Adrenal gland (tissue), 12 donors: ENCODE measurements around the gene EIF4G3. TPM values are rescaled to one million over a fixed set of nuclear protein-coding genes. Genes with fewer than 3 reads are reported as not detected.

Experiments
- DNase-seq, 7 donors: peaks; one replicate each; pipeline ENCODE4 v3.0.0-alpha.2; 2019 to 2020
- H3K27ac ChIP-seq, 5 donors: fragments of 200-600 bp; sonication (generic) in 4 of 5; 1 replicate in 3 of 5; 2 replicates in 2 of 5; pipeline versions ENCODE4 v1.5.1 to v1.8.0; 2016 to 2020; ENCODE audit warnings: mild to moderate bottlenecking in 1 of 5
- H3K27me3 ChIP-seq: fragments of 200-600 bp; 2 replicates; pipeline ENCODE4 v1.8.0; 2021
- H3K36me3 ChIP-seq, 2 donors: fragments of 200-600 bp; replicated peaks in 1 of 2; 1 replicate in 1 of 2; 2 replicates in 1 of 2; pipeline versions ENCODE4 v1.5.1 to v1.8.0; 2018 to 2022
- H3K4me1 ChIP-seq, 2 donors: fragments of 200-600 bp; replicated peaks in 1 of 2; 1 replicate in 1 of 2; 2 replicates in 1 of 2; pipeline versions ENCODE4 v1.5.1 to v1.8.0; 2018 to 2021
- H3K4me3 ChIP-seq, 4 donors: fragments of 200-600 bp; sonication (generic) in 3 of 4; one replicate each; pipeline ENCODE4 v1.5.1; 2016 to 2018
- H3K9me3 ChIP-seq, 3 donors: fragments of 200-600 bp; sonication (generic) in 1 of 3; replicated peaks in 1 of 3; 1 replicate in 2 of 3; 2 replicates in 1 of 3; pipeline versions ENCODE4 v1.5.1 to v1.8.0; 2016 to 2021
- POLR2A ChIP-seq, 2 donors: fragments of 450-650 bp; IDR thresholded peaks; one replicate each; pipeline ENCODE4 v1.6.1; 2017; ENCODE audit warnings: antibody characterized with exemption in 2 of 2, mild to moderate bottlenecking in 2 of 2, moderate library complexity in 1 of 2
- WGBS, 4 donors: extraction: QIAGEN DNeasy Blood & Tissue Kit in 2 of 4; methylation state at CpG; one replicate each; pipeline versions ENCODE4 v1.1.5 to v1.1.7; 2013 to 2017; 5-methylcytosine and 5-hydroxymethylcytosine counted together
- intact Hi-C, 2 donors: fragments of 100-400 bp; cut with DNase I; formaldehyde crosslinking; loops; one replicate each; pipeline versions ENCODE4 v1.14.1 to v1.15.0; 2022 to 2023
- polyA plus RNA-seq, 3 donors: library from polyadenylated mRNA; stranded (reverse); fragments of 200-250 nt in 2 of 3; fragments of 350-450 nt in 1 of 3; fragmentation: Illumina TruSeq in 1 of 3; extraction: RNeasy Lipid Tissue Mini Kit (QIAGEN cat#74804) in 1 of 3; gene quantifications; one replicate each; pipeline ENCODE4 v1.2.3, GENCODE V29; 2013 to 2014
- total RNA-seq, 9 donors: library from RNA; depleted of rRNA in 4 of 9; stranded (reverse); fragments of >200 nt in 4 of 9; fragments of 120-200 nt in 1 of 9; fragmentation: NEBNext Ultra II Directional in 1 of 9; extraction: Animal tissue kit (Norgen Biotek cat#: 25700) in 1 of 9; gene quantifications; one replicate each; pipeline versions ENCODE4 v1.1.0 to v1.2.4, GENCODE V29; 2013 to 2023
- TF ChIP-seq, protein P1 (sequence below), 6 experiments: fragments of 450-650 bp in 4 of 6; fragments of 200-600 bp in 2 of 6; sonication (generic) in 1 of 6; IDR thresholded peaks; 1 replicate in 5 of 6; 2 replicates in 1 of 6; pipeline versions ENCODE4 v1.5.1 to v1.8.0; 2016 to 2021; ENCODE audit warnings: antibody characterized with exemption in 6 of 6, mild to moderate bottlenecking in 2 of 6, moderate library complexity in 1 of 6
- donor health status: healthy with polysubstance abuse.
- donor health status: Bipolar disorder and iron deficiency.
- donor health status: DM: yes; HTN: yes; CAD: no.
- donor health status: DM: no; HTN: no; CAD: no.
- donor health status: DM: no; HTN: no; CAD: no.
- donor health status: DM: yes; HTN: yes; CAD: no.

The EIF4G3 gene
- total and polyA plus RNA-seq, 12 donors: 30.7 to 58.7 (median 51.6) TPM

- peaks cover 0 to 3% of the 10 kb centered on the region in 2 donors for H3K4me1 ChIP-seq
- WGBS, 4 donors: 45 to 50% (median 46%) methylated on average over 2 of the region's 2 CpGs
- H3K27ac ChIP-seq: no peak overlapping the region
- H3K9me3 ChIP-seq: no peaks in the 10 kb centered on the region
- DNase-seq: no peak
- no peaks in the 10 kb centered on the region for H3K36me3 ChIP-seq
- intact Hi-C loops: no loop called here
- TF ChIP-seq, protein P1, sequence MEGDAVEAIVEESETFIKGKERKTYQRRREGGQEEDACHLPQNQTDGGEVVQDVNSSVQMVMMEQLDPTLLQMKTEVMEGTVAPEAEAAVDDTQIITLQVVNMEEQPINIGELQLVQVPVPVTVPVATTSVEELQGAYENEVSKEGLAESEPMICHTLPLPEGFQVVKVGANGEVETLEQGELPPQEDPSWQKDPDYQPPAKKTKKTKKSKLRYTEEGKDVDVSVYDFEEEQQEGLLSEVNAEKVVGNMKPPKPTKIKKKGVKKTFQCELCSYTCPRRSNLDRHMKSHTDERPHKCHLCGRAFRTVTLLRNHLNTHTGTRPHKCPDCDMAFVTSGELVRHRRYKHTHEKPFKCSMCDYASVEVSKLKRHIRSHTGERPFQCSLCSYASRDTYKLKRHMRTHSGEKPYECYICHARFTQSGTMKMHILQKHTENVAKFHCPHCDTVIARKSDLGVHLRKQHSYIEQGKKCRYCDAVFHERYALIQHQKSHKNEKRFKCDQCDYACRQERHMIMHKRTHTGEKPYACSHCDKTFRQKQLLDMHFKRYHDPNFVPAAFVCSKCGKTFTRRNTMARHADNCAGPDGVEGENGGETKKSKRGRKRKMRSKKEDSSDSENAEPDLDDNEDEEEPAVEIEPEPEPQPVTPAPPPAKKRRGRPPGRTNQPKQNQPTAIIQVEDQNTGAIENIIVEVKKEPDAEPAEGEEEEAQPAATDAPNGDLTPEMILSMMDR (IDR thresholded peaks at IDR 0.05): no peak
- H3K27me3 ChIP-seq: no peaks in the 10 kb centered on the region
- no peak overlapping the region for H3K4me3 ChIP-seq
These were observed 47.3 kb downstream of the EIF4G3 start for GRCh38 chr1:21129407-21129806.

DNA sequence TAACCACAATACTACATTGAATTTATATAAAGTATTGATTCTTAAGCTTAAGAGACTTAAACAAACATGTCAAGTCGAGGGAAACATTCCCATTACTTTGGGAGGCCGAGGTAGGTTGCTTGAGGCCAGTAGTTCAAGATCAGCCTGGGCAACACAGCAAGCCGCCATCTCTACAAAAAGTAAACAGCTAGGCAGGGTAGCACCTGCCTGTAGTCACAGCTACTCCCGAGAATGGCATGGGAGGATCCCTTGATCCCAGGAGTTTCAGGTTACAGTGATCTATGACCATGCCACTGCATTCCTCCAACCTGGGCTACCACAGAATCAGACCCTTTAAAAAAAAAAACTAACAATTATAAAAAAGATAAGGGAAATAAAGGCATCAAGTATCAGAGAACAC is 50.4 kb downstream of the EIF4G3 start:
- Histone ChIP-seq H3K4me1 (peaks cover 0 to 13% of the 10 kb centered on the region in 2 donors), H3K27me3 (no peaks in the 10 kb centered on the region), H3K27ac (no peak overlapping the region), H3K4me3 (no peak overlapping the region), H3K9me3 (no peaks in the 10 kb centered on the region), H3K36me3 (no peaks in the 10 kb centered on the region)
- DNase-seq: no peak
- TF ChIP-seq POLR2A (IDR thresholded peaks at IDR 0.05): no peak
- TF ChIP-seq, protein P1 (IDR thresholded peaks at IDR 0.05): no peak
- intact Hi-C loops: no loop called here
- WGBS, 4 donors: 91 to 97% (median 95%) methylated on average over 3 to 4 of the region's 4 CpGs

GRCh38 chr1:21124846-21125245 is 51.9 kb downstream of the EIF4G3 start:
- Histone ChIP-seq H3K9me3 (no peaks in the 10 kb centered on the region), H3K36me3 (no peaks in the 10 kb centered on the region), H3K4me1 (peaks cover 0 to 13% of the 10 kb centered on the region in 2 donors), H3K27ac (no peak overlapping the region), H3K27me3 (no peaks in the 10 kb centered on the region), H3K4me3 (no peak overlapping the region)
- 89 to 95% (median 94%) methylated on average over 1 of the region's 1 CpG for WGBS, 4 donors
- no peak for TF ChIP-seq POLR2A (IDR thresholded peaks at IDR 0.05)
- intact Hi-C loops: no loop called here
- DNase-seq: no peak

DNA sequence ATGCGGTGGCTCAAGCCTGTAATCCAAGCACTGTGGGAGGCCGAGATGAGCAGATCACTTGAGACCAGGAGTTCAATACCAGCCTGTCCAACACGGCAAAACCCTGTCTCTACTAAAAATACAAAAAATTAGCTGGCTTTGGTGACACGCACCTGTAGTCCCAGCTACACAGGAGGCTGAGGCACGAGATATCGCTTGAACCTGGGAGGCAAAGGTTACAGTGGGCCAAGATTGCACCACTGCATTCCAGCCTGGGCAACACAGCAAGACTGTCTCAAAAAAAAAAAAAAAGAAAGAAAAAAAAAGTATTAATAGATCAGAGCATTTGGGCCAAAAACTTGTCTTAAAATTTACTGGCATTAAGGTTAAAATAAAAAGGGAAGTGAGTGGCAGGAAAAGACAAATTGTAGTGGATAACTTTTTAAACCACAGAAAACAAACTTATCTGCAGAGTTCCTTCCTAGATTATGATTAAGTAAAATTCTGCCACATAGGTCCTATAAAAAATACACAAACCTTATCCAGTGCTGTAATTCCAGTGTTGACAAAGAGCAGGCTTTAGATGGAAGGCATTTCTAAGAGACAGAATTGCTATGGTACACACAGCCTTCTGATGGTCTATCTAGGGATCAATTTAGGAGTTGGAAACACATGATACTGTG is 53.3 kb downstream of the EIF4G3 start:
- peaks cover 0 to 13% of the 10 kb centered on the region in 2 donors for H3K4me1 ChIP-seq
- H3K27me3 ChIP-seq: no peaks in the 10 kb centered on the region
- 75 to 83% (median 79%) methylated on average over 6 of the region's 6 CpGs for WGBS, 4 donors
- TF ChIP-seq POLR2A (IDR thresholded peaks at IDR 0.05): no peak
- TF ChIP-seq, protein P1 (IDR thresholded peaks at IDR 0.05): no peak
- intact Hi-C loops: no loop called here
- no peaks in the 10 kb centered on the region for H3K36me3 ChIP-seq
- no peak overlapping the region for H3K4me3 ChIP-seq
- no peak overlapping the region for H3K27ac ChIP-seq
- DNase-seq: no peak
- H3K9me3 ChIP-seq: no peaks in the 10 kb centered on the region
